AG09309 (cell line): ENCODE measurements around the gene POLR1C.
A peak's percentile ranks its signal among the peaks of the same experiment; 100 is the strongest.

Experiments
- DNase-seq: peaks from one replicate; pipeline ENCODE4 v3.0.0-alpha.2; 2010; ENCODE audit warnings: low read depth
- H3K4me3 ChIP-seq: 2 replicates; pipeline ENCODE4 v1.5.1; 2011; ENCODE audit warnings: mild to moderate bottlenecking, low read depth, low read length, moderate library complexity; ENCODE audit not compliant: control insufficient read depth
- TF ChIP-seq, protein P1 (sequence below): IDR thresholded peaks from 2 replicates; pipeline ENCODE4 v1.5.1; 2011; ENCODE audit warnings: mild to moderate bottlenecking, low read depth, low read length, inconsistent platforms; ENCODE audit not compliant: insufficient read depth, control insufficient read depth; ENCODE audit errors: missing control alignments

The POLR1C gene

DNA sequence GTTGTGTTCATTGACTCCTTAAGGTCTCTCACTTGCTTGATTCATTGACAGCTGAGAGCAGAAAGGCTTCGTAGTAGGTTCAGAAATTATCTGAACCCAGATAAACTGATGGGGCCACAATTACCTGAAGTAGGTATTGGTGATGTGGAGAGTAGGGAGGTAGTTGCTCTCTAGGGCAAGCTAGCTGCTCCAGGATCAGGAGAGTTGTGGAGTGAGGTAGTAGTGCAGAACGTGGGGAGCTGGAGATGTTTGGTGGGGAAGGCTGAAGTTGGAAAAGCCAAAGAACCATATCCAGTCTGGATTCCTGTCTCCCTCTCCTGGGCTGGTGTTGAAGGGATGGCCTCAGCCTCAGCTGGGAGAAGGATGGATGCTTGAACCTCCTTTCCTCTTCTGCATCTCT is 23.7 kb upstream of the POLR1C start:
- H3K4me3 ChIP-seq: no peak overlapping the region
- TF ChIP-seq, protein P1, sequence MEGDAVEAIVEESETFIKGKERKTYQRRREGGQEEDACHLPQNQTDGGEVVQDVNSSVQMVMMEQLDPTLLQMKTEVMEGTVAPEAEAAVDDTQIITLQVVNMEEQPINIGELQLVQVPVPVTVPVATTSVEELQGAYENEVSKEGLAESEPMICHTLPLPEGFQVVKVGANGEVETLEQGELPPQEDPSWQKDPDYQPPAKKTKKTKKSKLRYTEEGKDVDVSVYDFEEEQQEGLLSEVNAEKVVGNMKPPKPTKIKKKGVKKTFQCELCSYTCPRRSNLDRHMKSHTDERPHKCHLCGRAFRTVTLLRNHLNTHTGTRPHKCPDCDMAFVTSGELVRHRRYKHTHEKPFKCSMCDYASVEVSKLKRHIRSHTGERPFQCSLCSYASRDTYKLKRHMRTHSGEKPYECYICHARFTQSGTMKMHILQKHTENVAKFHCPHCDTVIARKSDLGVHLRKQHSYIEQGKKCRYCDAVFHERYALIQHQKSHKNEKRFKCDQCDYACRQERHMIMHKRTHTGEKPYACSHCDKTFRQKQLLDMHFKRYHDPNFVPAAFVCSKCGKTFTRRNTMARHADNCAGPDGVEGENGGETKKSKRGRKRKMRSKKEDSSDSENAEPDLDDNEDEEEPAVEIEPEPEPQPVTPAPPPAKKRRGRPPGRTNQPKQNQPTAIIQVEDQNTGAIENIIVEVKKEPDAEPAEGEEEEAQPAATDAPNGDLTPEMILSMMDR: no peak
- DNase-seq: no peak

DNA sequence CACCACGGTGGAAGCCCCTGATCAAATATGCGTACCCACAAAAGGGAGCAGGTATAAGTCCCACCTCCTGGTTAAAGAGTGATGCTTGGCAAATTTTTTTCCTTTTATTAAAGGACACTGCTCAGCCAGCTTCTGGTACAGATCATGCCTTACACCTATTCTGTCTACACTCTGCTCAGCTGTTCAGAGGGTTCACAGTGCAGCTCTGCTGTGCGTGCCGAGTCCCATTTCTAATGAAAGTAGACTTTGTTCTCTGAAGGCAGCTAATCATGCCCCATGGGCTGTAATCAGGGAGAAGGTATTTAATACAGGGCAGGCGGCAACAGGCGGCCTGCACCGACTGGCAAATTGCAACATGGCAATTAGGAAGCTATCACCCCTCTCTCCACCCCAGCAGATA is 23.1 kb upstream of the POLR1C start:
- TF ChIP-seq, protein P1: no peak
- DNase-seq: no peak
- no peak overlapping the region for H3K4me3 ChIP-seq

DNA sequence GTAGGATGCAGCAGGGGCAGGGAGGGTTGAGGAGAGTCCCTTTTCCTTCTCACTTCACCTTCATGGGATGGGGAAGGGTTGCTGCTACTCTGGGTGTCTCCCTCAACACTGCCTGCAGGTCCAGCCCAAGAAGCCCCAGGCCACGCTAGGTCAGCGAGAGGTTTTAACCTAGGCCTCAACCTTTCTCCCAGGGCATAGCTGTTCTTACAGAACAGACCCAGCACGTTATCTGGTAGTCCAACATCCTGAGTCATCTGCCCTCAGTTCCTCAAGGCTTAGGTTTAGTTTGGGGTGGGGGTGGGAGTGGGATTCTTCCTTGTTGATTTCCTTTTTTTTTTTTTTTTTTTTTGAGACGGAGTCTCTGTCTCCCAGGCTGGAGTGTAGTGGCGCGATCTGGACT is 22.6 kb upstream of the POLR1C start:
- no peak for DNase-seq
- TF ChIP-seq, protein P1: no peak
- H3K4me3 ChIP-seq: no peak overlapping the region

DNA sequence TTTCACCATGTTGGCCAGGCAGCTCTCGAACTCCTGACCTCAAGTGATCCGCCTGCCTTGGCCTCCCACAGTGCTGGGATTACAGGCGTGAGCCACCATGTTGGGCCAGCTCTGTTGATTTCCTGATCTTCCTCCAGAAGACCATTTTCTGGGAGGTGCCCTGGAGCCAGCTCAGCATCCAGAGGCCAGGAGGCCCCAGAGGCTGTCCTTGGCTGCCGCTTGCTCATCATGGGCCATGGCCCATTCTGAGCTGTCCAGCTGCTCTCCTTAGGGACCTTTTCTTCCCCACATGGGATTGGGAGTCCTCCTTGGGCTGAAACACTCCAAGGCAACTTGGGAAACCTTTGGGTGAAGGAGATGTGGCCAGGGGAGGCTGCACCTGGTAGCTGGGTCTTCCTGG is 22.1 kb upstream of the POLR1C start:
- TF ChIP-seq, protein P1: no peak
- no peak for DNase-seq
- no peak overlapping the region for H3K4me3 ChIP-seq

DNA sequence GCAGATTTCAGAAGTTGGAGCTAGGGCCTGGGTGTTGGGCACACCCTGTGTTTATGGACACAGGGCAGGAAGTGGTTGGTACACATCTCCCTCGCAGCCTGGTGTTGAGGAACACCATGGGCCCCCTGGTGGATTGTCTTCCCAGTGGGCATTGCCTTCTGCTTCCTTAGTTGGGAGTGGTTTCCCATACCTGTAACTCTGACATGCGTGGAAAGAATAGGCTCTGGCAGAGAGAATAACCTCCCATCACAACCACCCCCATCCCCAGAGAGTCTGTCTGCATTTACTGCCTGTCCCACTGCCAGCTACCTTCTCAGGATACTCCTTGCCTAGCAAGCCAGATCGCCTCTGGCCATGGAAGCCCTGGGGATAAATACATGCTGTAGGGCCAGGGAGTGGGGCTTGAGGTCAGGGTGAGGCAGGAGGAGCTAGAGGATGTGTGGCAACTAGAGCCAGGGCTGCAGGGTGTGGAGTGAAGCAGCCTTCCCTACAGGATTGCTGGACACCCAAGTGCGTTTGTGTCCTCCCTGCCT is 21.4 kb upstream of the POLR1C start:
- no peak for DNase-seq
- no peak overlapping the region for H3K4me3 ChIP-seq
- TF ChIP-seq, protein P1: peak; percentile 31

DNA sequence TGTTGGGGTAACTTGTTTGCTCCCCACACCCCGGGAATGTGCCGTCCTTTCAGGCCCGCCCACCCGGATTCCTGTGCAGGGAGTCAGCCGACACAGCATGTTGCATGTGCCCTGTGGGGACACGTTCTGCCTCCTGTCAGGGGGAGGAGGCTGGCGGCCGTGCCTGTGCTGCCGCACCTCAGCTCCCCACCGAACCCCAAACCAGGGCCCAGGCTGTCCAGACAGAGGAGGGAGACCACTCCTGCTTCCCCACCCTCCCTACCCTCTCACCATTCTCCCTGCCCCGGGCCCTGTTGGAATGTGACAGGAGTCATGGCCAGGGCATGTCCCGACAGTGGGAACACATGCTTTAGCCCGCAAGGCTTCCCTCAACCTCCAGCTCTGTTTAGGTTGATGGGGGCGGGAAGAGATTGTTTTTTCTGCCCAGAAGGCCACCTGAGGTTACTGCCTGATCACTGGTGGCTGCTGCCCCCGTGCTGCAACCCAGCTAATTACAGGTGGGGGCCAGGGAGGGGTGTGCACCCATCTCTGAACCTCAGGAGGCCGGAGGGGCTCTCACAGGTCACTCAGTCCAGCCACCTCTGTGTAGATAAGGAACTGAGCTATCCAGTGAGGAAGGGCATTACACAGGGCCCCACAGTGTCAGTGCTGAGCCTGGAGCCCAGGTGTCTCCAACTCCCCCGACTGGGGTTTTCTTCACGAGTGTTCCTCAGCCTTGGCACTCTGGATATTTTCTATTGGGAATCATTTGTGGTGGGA is 20.3 kb upstream of the POLR1C start:
- TF ChIP-seq, protein P1: peak; percentile 65
- H3K4me3 ChIP-seq: no peak overlapping the region
- DNase-seq: no peak

DNA sequence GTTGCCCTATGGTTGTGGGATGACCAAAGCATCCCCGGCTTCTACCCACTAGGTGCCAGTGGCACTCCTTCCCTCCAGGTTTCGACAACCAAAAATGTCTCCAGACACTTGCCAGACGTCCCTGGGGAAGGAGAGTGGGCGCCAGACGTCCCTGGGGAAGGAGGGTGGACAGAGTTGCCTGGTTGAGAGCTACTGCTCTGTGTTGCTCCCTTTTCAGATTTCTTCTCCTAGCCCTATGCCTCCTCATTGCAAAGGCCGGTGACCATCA is 19.8 kb upstream of the POLR1C start:
- TF ChIP-seq, protein P1: no peak
- H3K4me3 ChIP-seq: no peak overlapping the region
- no peak for DNase-seq
